Measurements from ENCODE around the gene ARHGAP42.

Gene ARHGAP42

GRCh38 chr11:100875521-100875869 lies 188.4 kb downstream of the ARHGAP42 start:
- no peaks in the 10 kb centered on the region for H3K27me3 ChIP-seq
- TF ChIP-seq CTCF (IDR thresholded peaks at IDR 0.05): no peak
- H3K4me3 ChIP-seq: no peak overlapping the region
- peaks cover 0 to 36% (median 3%) of the 10 kb centered on the region in 4 donors for H3K4me1 ChIP-seq
- no peaks in the 10 kb centered on the region for H3K9me3 ChIP-seq
- no peak overlapping the region for H3K27ac ChIP-seq
- intact Hi-C loops (cut with DNase I; ENCODE audit: low total_unique reads): no loop called here
- no peaks in the 10 kb centered on the region for H3K36me3 ChIP-seq
- DNase-seq: no peak

GRCh38 chr11:100876815-100877520 lies 189.9 kb downstream of the ARHGAP42 start:
- H3K27ac ChIP-seq: peak overlapping the region; percentile 58 to 72
- no peak for TF ChIP-seq CTCF (IDR thresholded peaks at IDR 0.05)
- no peaks in the 10 kb centered on the region for H3K9me3 ChIP-seq
- H3K4me3 ChIP-seq: no peak overlapping the region
- no peak for DNase-seq
- intact Hi-C loops (cut with DNase I; ENCODE audit: low total_unique reads): no loop called here
- no peaks in the 10 kb centered on the region for H3K36me3 ChIP-seq
- peaks cover 0 to 36% (median 3%) of the 10 kb centered on the region in 4 donors for H3K4me1 ChIP-seq
- H3K27me3 ChIP-seq: no peaks in the 10 kb centered on the region

- TF ChIP-seq CTCF (IDR thresholded peaks at IDR 0.05): no peak
- Histone ChIP-seq H3K9me3 (no peaks in the 10 kb centered on the region), H3K36me3 (no peaks in the 10 kb centered on the region), H3K4me1 (peaks cover 0 to 36% (median 3%) of the 10 kb centered on the region in 4 donors), H3K27me3 (no peaks in the 10 kb centered on the region), H3K27ac (peak overlapping the region; percentile 58 to 72), H3K4me3 (no peak overlapping the region)
- intact Hi-C loops (cut with DNase I; ENCODE audit: low total_unique reads): no loop called here
- no peak for DNase-seq
Observed at GRCh38 chr11:100878474-100878873, 191.4 kb downstream of the ARHGAP42 start.

GRCh38 chr11:100882957-100883356 lies 195.9 kb downstream of the ARHGAP42 start:
- H3K4me1 ChIP-seq: peaks cover 0 to 9% (median 0%) of the 10 kb centered on the region in 4 donors
- TF ChIP-seq CTCF (IDR thresholded peaks at IDR 0.05): no peak
- H3K27ac ChIP-seq: no peak overlapping the region
- H3K9me3 ChIP-seq: no peaks in the 10 kb centered on the region
- no peak for DNase-seq
- intact Hi-C loops (cut with DNase I; ENCODE audit: low total_unique reads): no loop called here
- no peaks in the 10 kb centered on the region for H3K27me3 ChIP-seq
- no peak overlapping the region for H3K4me3 ChIP-seq
- H3K36me3 ChIP-seq: no peaks in the 10 kb centered on the region

- Histone ChIP-seq H3K27me3 (no peaks in the 10 kb centered on the region), H3K36me3 (no peaks in the 10 kb centered on the region), H3K9me3 (no peaks in the 10 kb centered on the region), H3K4me1 (peaks cover 0 to under 1% (median 0%) of the 10 kb centered on the region in 4 donors), H3K27ac (no peak overlapping the region), H3K4me3 (no peak overlapping the region)
- no peak for TF ChIP-seq CTCF (IDR thresholded peaks at IDR 0.05)
- DNase-seq: no peak
- intact Hi-C loops (cut with DNase I; ENCODE audit: low total_unique reads): no loop called here
Observed at GRCh38 chr11:100883830-100884229, 196.7 kb downstream of the ARHGAP42 start.
